ENCODE results near the gene ABR. TPM values are rescaled to one million over a fixed set of nuclear protein-coding genes. Genes with fewer than 3 reads are reported as not detected.

Gene ABR
- total and polyA plus RNA-seq, 4 donors = 2.7 to 12.9 (median 6.8) TPM

GRCh38 chr17:1054656-1055055, 125.1 kb downstream of the ABR start:
- DNase-seq (ENCODE audit: low spot score) = no peak
- WGBS = 86% methylated on average over 4 of the region's 4 CpGs
- Histone ChIP-seq H3K27ac (ENCODE audit: low read depth in 1 of 2, low read length in 2 of 2) (no peak overlapping the region), H3K27me3 (ENCODE audit: control insufficient read depth in 4 of 4, insufficient read depth in 4 of 4, low read length in 3 of 4) (no peaks in the 10 kb centered on the region), H3K9me3 (ENCODE audit: control insufficient read depth in 4 of 4, low read length in 3 of 4) (no peaks in the 10 kb centered on the region), H3K4me1 (ENCODE audit: control insufficient read depth in 4 of 4, insufficient read depth in 4 of 4, low read length in 3 of 4) (no peaks in the 10 kb centered on the region), H3K4me3 (ENCODE audit: low read depth in 1 of 3, low read length in 3 of 3) (no peak overlapping the region), H3K36me3 (ENCODE audit: control insufficient read depth in 4 of 4, insufficient read depth in 3 of 4, low read depth in 1 of 4, low read length in 3 of 4) (peaks cover 0 to 2% (median 0%) of the 10 kb centered on the region in 4 donors), H3K9ac (ENCODE audit: low read depth in 1 of 2, low read length in 2 of 2) (no peak overlapping the region)
- TF ChIP-seq SP1 (IDR thresholded peaks at IDR 0.05) (no peak), RAD21 (IDR thresholded peaks at IDR 0.05) (no peak), YY1 (IDR thresholded peaks at IDR 0.05) (no peak), TAF1 (conservative IDR thresholded peaks at IDR 0.05) (no peak), FOXA1 (IDR thresholded peaks at IDR 0.05) (no peak), HNF4A (conservative IDR thresholded peaks at IDR 0.05) (no peak), EGR1 (IDR thresholded peaks at IDR 0.05; ENCODE audit: low read depth in 2 of 2) (no peak), REST (IDR thresholded peaks at IDR 0.05) (no peak), JUND (IDR thresholded peaks at IDR 0.05) (no peak), MAX (IDR thresholded peaks at IDR 0.05) (no peak), HNF4G (IDR thresholded peaks at IDR 0.05) (no peak), RXRA (IDR thresholded peaks at IDR 0.05) (no peak), NR2F2 (IDR thresholded peaks at IDR 0.05) (no peak), ATF3 (IDR thresholded peaks at IDR 0.05) (no peak), ZBTB33 (IDR thresholded peaks at IDR 0.05) (no peak), GABPA (IDR thresholded peaks at IDR 0.05 in 1 of 2, conservative IDR thresholded peaks at IDR 0.05 in 1 of 2) (no peak), FOXA2 (IDR thresholded peaks at IDR 0.05) (no peak), CTCF (IDR thresholded peaks at IDR 0.05; ENCODE audit: low read depth, low read length, missing input control) (no peak)

Data from liver (tissue), 9 donors.